ENCODE measurements around the gene TEKT3. TPM values are rescaled to one million over a fixed set of nuclear protein-coding genes. Genes with fewer than 3 reads are reported as not detected.

The TEKT3 gene
- polyA plus RNA-seq, 1 of the 3 experiments (the other 2 are of a cell fraction), result 0.62 TPM

- Histone ChIP-seq H3F3A (replicated peaks; ENCODE audit: insufficient read depth) (no peaks in the 10 kb centered on the region), H3K79me2 (ENCODE audit: insufficient read depth) (no peaks in the 10 kb centered on the region), H3K4me2 (no peak overlapping the region), H3K27ac (ENCODE audit: low read depth in 2 of 2, low read length in 1 of 2) (no peak overlapping the region), H3K9me3 (no peaks in the 10 kb centered on the region), H3K27me3 (ENCODE audit: insufficient read depth) (peaks cover 4% of the 10 kb centered on the region; the same call in 1 of the 2 replicates), H3K36me3 (replicated peaks in 1 of 2; ENCODE audit: control insufficient read depth in 1 of 2, insufficient read depth in 2 of 2, low read length in 1 of 2) (no peaks in the 10 kb centered on the region), H3K4me3 (ENCODE audit: low read depth in 2 of 2, low read length in 1 of 2) (no peak overlapping the region), H2AFZ (ENCODE audit: low read depth) (no peak overlapping the region), H3K9ac (no peak overlapping the region), H3K4me1 (ENCODE audit: control insufficient read depth in 1 of 2, insufficient read depth in 2 of 2, low read depth in 1 of 2, low read length in 1 of 2) (peaks cover 0 to 7% of the 10 kb centered on the region in 2 experiments; a peak in 1 of 4 replicates), H3K9me2 (no peaks in the 10 kb centered on the region), H4K20me1 (ENCODE audit: insufficient read depth) (no peaks in the 10 kb centered on the region)
- ChIA-PET CTCF (interaction anchor here (1.0 to 2.4 kb wide), 2 partner anchors 64 to 80 kb away, joined by 3 to 5 read pairs; no protein-coding TSS in a partner anchor), POLR2A (no interaction called here)
- 64% methylated on average over 7 of the region's 7 CpGs for WGBS (ENCODE audit: low lambda C conversion rate)
- TF ChIP-seq GABPA (IDR thresholded peaks at IDR 0.05; ENCODE audit: low read depth), result no peak
- TF ChIP-seq RFX5 (IDR thresholded peaks at IDR 0.05; ENCODE audit: low read length), result no peak
- no peak for TF ChIP-seq NFIC (IDR thresholded peaks at IDR 0.05; ENCODE audit: borderline replicate concordance)
- TF ChIP-seq JUND (IDR thresholded peaks at IDR 0.05), result no peak
- TF ChIP-seq YY1 (IDR thresholded peaks at IDR 0.05; ENCODE audit: low read depth), result no peak
- TF ChIP-seq MEF2A (IDR thresholded peaks at IDR 0.05; ENCODE audit: borderline replicate concordance, low read depth), result no peak
- TF ChIP-seq FOSL2 (IDR thresholded peaks at IDR 0.05; ENCODE audit: borderline replicate concordance, low read depth), result no peak
- no peak for TF ChIP-seq RXRA (IDR thresholded peaks at IDR 0.05; ENCODE audit: borderline replicate concordance, low read depth)
- no peak for TF ChIP-seq NRF1 (IDR thresholded peaks at IDR 0.05; ENCODE audit: low read depth, low read length)
- no peak for TF ChIP-seq CHD2 (IDR thresholded peaks at IDR 0.05; ENCODE audit: low read length, partially characterized antibody)
- TF ChIP-seq ELF1 (IDR thresholded peaks at IDR 0.05), result no peak
- no peak for TF ChIP-seq SIN3A (IDR thresholded peaks at IDR 0.05; ENCODE audit: borderline replicate concordance, low read depth, low read length)
- TF ChIP-seq MAX (IDR thresholded peaks at IDR 0.05; ENCODE audit: low read depth), result no peak
- TF ChIP-seq EP300 (IDR thresholded peaks at IDR 0.05; ENCODE audit: borderline replicate concordance in 1 of 2, low read depth in 1 of 2, low read length in 1 of 2), result no peak
- DNase-seq, result no peak
Measured at GRCh38 chr17:15342460-15342859, 1.1 kb upstream of the TEKT3 start.

- no peak overlapping the region for H3K27ac ChIP-seq (ENCODE audit: low read depth in 2 of 2, low read length in 1 of 2)
- peak overlapping the region; percentile 90 for H3K4me2 ChIP-seq
Measured at GRCh38 chr17:15341966-15342365, 569 bp upstream of the TEKT3 start.

More at GRCh38 chr17:15341966-15342365, 569 bp upstream of the TEKT3 start:
- H3K4me3 ChIP-seq (ENCODE audit: low read depth in 2 of 2, low read length in 1 of 2), result peak overlapping the region; percentile 62 to 63
- no peak overlapping the region for H3K9ac ChIP-seq
- CTCF ChIA-PET, result interaction anchor here (1.0 to 2.4 kb wide), 2 partner anchors 63 to 79 kb away, joined by 3 to 5 read pairs; no protein-coding TSS in a partner anchor
- H3K4me1 ChIP-seq (ENCODE audit: control insufficient read depth in 1 of 2, insufficient read depth in 2 of 2, low read depth in 1 of 2, low read length in 1 of 2), result peaks cover 0 to 7% of the 10 kb centered on the region in 2 experiments; a peak in 1 of 4 replicates
- H3F3A ChIP-seq (replicated peaks; ENCODE audit: insufficient read depth), result no peaks in the 10 kb centered on the region
- H3K36me3 ChIP-seq (replicated peaks in 1 of 2; ENCODE audit: control insufficient read depth in 1 of 2, insufficient read depth in 2 of 2, low read length in 1 of 2), result no peaks in the 10 kb centered on the region
- no peaks in the 10 kb centered on the region for H3K9me3 ChIP-seq
- no peaks in the 10 kb centered on the region for H4K20me1 ChIP-seq (ENCODE audit: insufficient read depth)
- H3K27me3 ChIP-seq (ENCODE audit: insufficient read depth), result peaks cover 4% of the 10 kb centered on the region; the same call in 1 of the 2 replicates
- TF ChIP-seq GATA2 (CRISPR knock-in tag; IDR thresholded peaks at IDR 0.05), result no peak
- TF ChIP-seq FOSL2 (IDR thresholded peaks at IDR 0.05; ENCODE audit: borderline replicate concordance, low read depth), result no peak
- TF ChIP-seq USF2 (IDR thresholded peaks at IDR 0.05; ENCODE audit: borderline replicate concordance, low read depth, low read length), result no peak
- no peak for TF ChIP-seq SIN3A (IDR thresholded peaks at IDR 0.05; ENCODE audit: borderline replicate concordance, low read depth, low read length)
- no peak for TF ChIP-seq RXRA (IDR thresholded peaks at IDR 0.05; ENCODE audit: borderline replicate concordance, low read depth)
- no peak for TF ChIP-seq ELF1 (IDR thresholded peaks at IDR 0.05)
- 94% methylated on average over 3 of the region's 3 CpGs for whole genome bisulfite sequencing (ENCODE audit: low lambda C conversion rate)
- no peaks in the 10 kb centered on the region for H3K79me2 ChIP-seq (ENCODE audit: insufficient read depth)
- no peaks in the 10 kb centered on the region for H3K9me2 ChIP-seq
- DNase-seq, result no peak
- 0 out of 2 replicates have a peak overlapping the region, but pooled peaks have one; percentile 65 for H2AFZ ChIP-seq (ENCODE audit: low read depth)
- POLR2A ChIA-PET, result no interaction called here

Data from SK-N-SH (cell line).